Ovary (tissue), 9 donors: Measurements from ENCODE around the gene SF3B5. TPM values are rescaled to one million over a fixed set of nuclear protein-coding genes. Genes with fewer than 3 reads are reported as not detected.

Experiments
- DNase-seq, 5 donors: peaks; one replicate each; pipeline ENCODE4 v3.0.0-alpha.2; 2019 to 2020
- H3K27ac ChIP-seq, 2 donors: fragments of 200-600 bp; one replicate each; pipeline versions ENCODE4 v1.5.1 to v1.8.0; 2019 to 2022
- H3K27me3 ChIP-seq: fragments of 200-600 bp; one replicate; pipeline ENCODE4 v1.8.0; 2022
- H3K36me3 ChIP-seq: fragments of 200-600 bp; sonication (generic); one replicate; pipeline ENCODE4 v1.5.1; 2019
- H3K4me1 ChIP-seq: one replicate; pipeline ENCODE4 v1.8.1; 2013; ENCODE audit warnings: mild to moderate bottlenecking, moderate library complexity; ENCODE audit not compliant: insufficient read depth
- H3K4me3 ChIP-seq: fragments of 200-600 bp; sonication (generic); one replicate; pipeline ENCODE4 v1.5.1; 2017
- H3K9me3 ChIP-seq, 2 donors: fragments of 200-600 bp in 1 of 2; sonication (generic) in 1 of 2; one replicate each; pipeline versions ENCODE4 v1.5.1 to v1.8.1; 2013 to 2019; ENCODE audit warnings: mild to moderate bottlenecking in 1 of 2, moderate library complexity in 1 of 2
- CTCF ChIP-seq, 3 donors: fragments of 450-650 bp in 2 of 3; fragments of 200-600 bp in 1 of 3; IDR thresholded peaks; one replicate each; pipeline versions ENCODE4 v1.5.1 to v1.8.0; 2016 to 2022; ENCODE audit warnings: antibody characterized with exemption in 3 of 3, mild to moderate bottlenecking in 1 of 3
- EP300 ChIP-seq: sonication (generic); formaldehyde crosslinking; IDR thresholded peaks from one replicate; pipeline ENCODE4 v1.6.1; 2017; ENCODE audit warnings: antibody characterized with exemption
- POLR2A ChIP-seq: fragments of 450-650 bp; IDR thresholded peaks from one replicate; pipeline ENCODE4 v1.6.1; 2017; ENCODE audit warnings: antibody characterized with exemption, mild to moderate bottlenecking, moderate library complexity
- WGBS, 3 donors: extraction: QIAGEN DNeasy Blood & Tissue Kit in 1 of 3; methylation state at CpG; one replicate each; pipeline versions ENCODE4 v1.1.5 to v1.1.7; 2013 to 2017; 5-methylcytosine and 5-hydroxymethylcytosine counted together
- intact Hi-C, 4 donors: fragments of 100-400 bp; cut with DNase I; formaldehyde crosslinking; loops; one replicate each; pipeline versions ENCODE4 v1.11.0 to v1.15.1; 2022 to 2023
- polyA plus RNA-seq, 2 donors: library from polyadenylated mRNA; stranded (reverse); fragments of 200-250 nt in 1 of 2; fragments of 350-450 nt in 1 of 2; fragmentation: Illumina TruSeq in 1 of 2; extraction: RNeasy Lipid Tissue Mini Kit (QIAGEN cat#74804) in 1 of 2; gene quantifications; one replicate each; pipeline ENCODE4 v1.2.3, GENCODE V29; 2013 to 2014
- total RNA-seq, 7 donors: library from RNA; depleted of rRNA in 2 of 7; stranded (reverse); fragments of >200 nt in 2 of 7; fragmentation: NEBNext Ultra II Directional in 3 of 7; extraction: Animal tissue kit (Norgen Biotek cat#: 25700) in 3 of 7; gene quantifications; one replicate each; pipeline versions ENCODE4 v1.1.0 to v1.2.4, GENCODE V29; 2016 to 2023
- donor health status: DM: no; HTN: no; CAD: no; lungs with moderate emphysema.
- donor health status: DM: no; HTN: no; CAD: no.
- donor health status: Bipolar disorder and iron deficiency.
- donor health status: DM: yes; HTN: yes; CAD: no.
- donor health status: DM: no; HTN: no; CAD: no.
- donor health status: DM: yes; HTN: yes; CAD: no.

SF3B5 gene
- total and polyA plus RNA-seq, 9 donors = 27.9 to 151 (median 117) TPM

GRCh38 chr6:144141470-144141869 is 46.1 kb upstream of the SF3B5 start:
- Histone ChIP-seq H3K36me3 (no peaks in the 10 kb centered on the region), H3K4me1 (no peaks in the 10 kb centered on the region), H3K4me3 (no peak overlapping the region), H3K27ac (no peak overlapping the region), H3K27me3 (no peaks in the 10 kb centered on the region), H3K9me3 (no peaks in the 10 kb centered on the region)
- intact Hi-C loops = no loop called here
- WGBS, 3 donors = 83 to 89% (median 88%) methylated on average over 2 of the region's 2 CpGs
- DNase-seq = no peak
- no peak for TF ChIP-seq POLR2A
- no peak for TF ChIP-seq EP300
- no peak for TF ChIP-seq CTCF (IDR thresholded peaks at IDR 0.05)

GRCh38 chr6:144140867-144141266 is 45.5 kb upstream of the SF3B5 start:
- Histone ChIP-seq H3K4me1 (no peaks in the 10 kb centered on the region), H3K4me3 (no peak overlapping the region), H3K27me3 (no peaks in the 10 kb centered on the region), H3K9me3 (no peaks in the 10 kb centered on the region), H3K36me3 (no peaks in the 10 kb centered on the region), H3K27ac (no peak overlapping the region)
- DNase-seq = no peak
- TF ChIP-seq POLR2A = no peak
- TF ChIP-seq EP300 = no peak
- no peak for TF ChIP-seq CTCF (IDR thresholded peaks at IDR 0.05)
- WGBS, 3 donors = 69 to 84% (median 71%) methylated on average over 2 of the region's 2 CpGs
- intact Hi-C loops = no loop called here

GRCh38 chr6:144139817-144140216 is 44.4 kb upstream of the SF3B5 start:
- no peaks in the 10 kb centered on the region for H3K27me3 ChIP-seq
- DNase-seq = no peak
- no peak overlapping the region for H3K4me3 ChIP-seq
- no peak overlapping the region for H3K27ac ChIP-seq
- H3K9me3 ChIP-seq = no peaks in the 10 kb centered on the region
- intact Hi-C loops = no loop called here
- no peaks in the 10 kb centered on the region for H3K4me1 ChIP-seq
- H3K36me3 ChIP-seq = no peaks in the 10 kb centered on the region
- no peak for TF ChIP-seq EP300
- TF ChIP-seq CTCF (IDR thresholded peaks at IDR 0.05) = no peak
- no peak for TF ChIP-seq POLR2A
- 94 to 97% (median 95%) methylated on average over 3 of the region's 3 CpGs for WGBS, 3 donors

GRCh38 chr6:144138542-144138941 is 43.2 kb upstream of the SF3B5 start:
- intact Hi-C loops = no loop called here
- H3K36me3 ChIP-seq = no peaks in the 10 kb centered on the region
- no peak for DNase-seq
- no peaks in the 10 kb centered on the region for H3K4me1 ChIP-seq
- no peak overlapping the region for H3K4me3 ChIP-seq
- WGBS, 3 donors = 53 to 70% (median 57%) methylated on average over 4 of the region's 4 CpGs
- no peak for TF ChIP-seq EP300
- TF ChIP-seq CTCF (IDR thresholded peaks at IDR 0.05) = no peak
- TF ChIP-seq POLR2A = no peak
- H3K9me3 ChIP-seq = no peaks in the 10 kb centered on the region
- H3K27me3 ChIP-seq = no peaks in the 10 kb centered on the region
- H3K27ac ChIP-seq = no peak overlapping the region

GRCh38 chr6:144134737-144135136 is 39.4 kb upstream of the SF3B5 start:
- no peaks in the 10 kb centered on the region for H3K27me3 ChIP-seq
- no peaks in the 10 kb centered on the region for H3K4me1 ChIP-seq
- no peak for DNase-seq
- TF ChIP-seq POLR2A (no peak), EP300 (no peak)
- no peak overlapping the region for H3K27ac ChIP-seq
- intact Hi-C loops = no loop called here
- 80 to 88% (median 83%) methylated on average over 2 of the region's 2 CpGs for WGBS, 3 donors
- H3K9me3 ChIP-seq = no peaks in the 10 kb centered on the region
- no peak overlapping the region for H3K4me3 ChIP-seq
- H3K36me3 ChIP-seq = no peaks in the 10 kb centered on the region
